Measurements from ENCODE around the gene ZNF385D.

Gene ZNF385D

GRCh38 chr3:21750831-21751391, at the start of gene ZNF385D:
ZNF385D (minus strand) TSS chr3:21751210; CDS start chr3:21750916, 294 bp downstream.
- no peak for DNase-seq (ENCODE audit: low read depth in 2 of 2)

GRCh38 chr3:21798356-21799088, 47.5 kb upstream of the ZNF385D start:
- no peak for DNase-seq (ENCODE audit: low read depth in 2 of 2)

GRCh38 chr3:21795921-21796320, 44.9 kb upstream of the ZNF385D start:
- DNase-seq (ENCODE audit: low read depth in 2 of 2), result no peak

- DNase-seq (ENCODE audit: low read depth in 2 of 2), result no peak
These were observed 44.3 kb upstream of the ZNF385D start for GRCh38 chr3:21795152-21795837.

- no peak for DNase-seq (ENCODE audit: low read depth in 2 of 2)
These were observed 43.3 kb upstream of the ZNF385D start for GRCh38 chr3:21794291-21794690.

- DNase-seq (ENCODE audit: low read depth in 2 of 2), result no peak
These were observed 41.2 kb upstream of the ZNF385D start for GRCh38 chr3:21792176-21792575.

GRCh38 chr3:21791356-21791755, 40.3 kb upstream of the ZNF385D start:
- DNase-seq (ENCODE audit: low read depth in 2 of 2), result no peak

- no peak for DNase-seq (ENCODE audit: low read depth in 2 of 2)
These were observed 39.5 kb upstream of the ZNF385D start for GRCh38 chr3:21790466-21790865.

GRCh38 chr3:21789730-21790129, 38.7 kb upstream of the ZNF385D start:
- no peak for DNase-seq (ENCODE audit: low read depth in 2 of 2)

- no peak for DNase-seq (ENCODE audit: low read depth in 2 of 2)
These were observed 35.4 kb upstream of the ZNF385D start for GRCh38 chr3:21786438-21786797.

GRCh38 chr3:21785765-21786437, 34.9 kb upstream of the ZNF385D start:
- DNase-seq (ENCODE audit: low read depth in 2 of 2), result no peak

- DNase-seq (ENCODE audit: low read depth in 2 of 2), result no peak
These were observed 32.8 kb upstream of the ZNF385D start for GRCh38 chr3:21783839-21784238.

- DNase-seq (ENCODE audit: low read depth in 2 of 2), result no peak
These were observed 30.3 kb upstream of the ZNF385D start for GRCh38 chr3:21781355-21781754.

GRCh38 chr3:21779909-21780308, 28.9 kb upstream of the ZNF385D start:
- DNase-seq (ENCODE audit: low read depth in 2 of 2), result no peak

- DNase-seq (ENCODE audit: low read depth in 2 of 2), result no peak
These were observed 27.7 kb upstream of the ZNF385D start for GRCh38 chr3:21778715-21779114.

- no peak for DNase-seq (ENCODE audit: low read depth in 2 of 2)
These were observed 26.8 kb upstream of the ZNF385D start for GRCh38 chr3:21777821-21778220.

GRCh38 chr3:21766002-21766401, 15.0 kb upstream of the ZNF385D start:
- no peak for DNase-seq (ENCODE audit: low read depth in 2 of 2)

- no peak for DNase-seq (ENCODE audit: low read depth in 2 of 2)
These were observed 4.9 kb upstream of the ZNF385D start for GRCh38 chr3:21755896-21756295.

GRCh38 chr3:21754839-21755238, 3.8 kb upstream of the ZNF385D start:
- no peak for DNase-seq (ENCODE audit: low read depth in 2 of 2)

GRCh38 chr3:21752749-21753347, 1.8 kb upstream of the ZNF385D start:
- DNase-seq (ENCODE audit: low read depth in 2 of 2), result no peak

- no peak for DNase-seq (ENCODE audit: low read depth in 2 of 2)
These were observed 876 bp upstream of the ZNF385D start for GRCh38 chr3:21751886-21752285.

- no peak for DNase-seq (ENCODE audit: low read depth in 2 of 2)
These were observed 822 bp downstream of the ZNF385D start for GRCh38 chr3:21750080-21750696.

All from stimulated activated CD4-positive, alpha-beta T cell treated with anti-CD3 and anti-CD28 coated beads, Interleukin-4, amount 100 ng/mL, for 48 hours (primary cell).